ENCODE measurements around the gene ARSA.

The ARSA gene

DNA sequence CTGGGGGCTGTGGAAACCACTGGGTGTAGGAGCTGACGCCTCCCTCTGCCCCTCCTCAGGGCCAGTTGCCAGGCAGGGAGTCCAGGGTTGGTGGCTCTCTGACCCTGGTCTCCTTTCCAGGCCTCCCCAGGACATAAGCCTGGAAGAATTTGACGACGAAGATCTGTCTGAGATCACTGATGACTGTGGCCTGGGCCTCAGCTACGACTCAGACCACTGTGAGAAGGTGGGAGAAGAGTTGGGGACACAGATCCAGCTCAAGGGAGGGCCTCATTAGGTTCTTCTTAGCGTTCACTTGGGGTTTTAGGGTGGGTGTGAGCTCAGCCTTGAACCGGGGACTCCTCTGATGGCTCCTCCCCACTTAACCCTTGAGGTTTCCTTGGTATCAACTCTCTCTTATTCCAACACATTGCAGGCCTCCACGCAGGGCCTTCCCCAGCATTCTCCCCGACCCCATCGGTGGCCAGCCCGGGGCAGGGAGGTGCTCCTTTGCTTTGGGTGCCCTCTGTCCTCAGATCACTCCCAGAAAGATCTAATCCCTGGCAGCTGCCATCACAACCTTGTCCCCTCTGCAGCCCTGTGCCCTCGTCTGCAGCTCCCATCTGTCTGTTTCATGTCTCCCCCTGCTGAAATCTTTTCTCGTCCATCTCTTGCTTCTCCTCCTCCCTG is 26.1 kb downstream of the ARSA start:
- H3K27ac ChIP-seq (ENCODE audit: low read depth, low read length), result no peak overlapping the region
- H3F3A ChIP-seq (ENCODE audit: control insufficient read depth, insufficient read depth), result 0 out of 2 replicates have a peak, but pooled peaks cover 6% of the 10 kb centered on the region
- peaks cover 28% of the 10 kb centered on the region for H3K27me3 ChIP-seq (ENCODE audit: control insufficient read depth, low read length)

GRCh38 chr22:50600967-50601668 is 26.8 kb downstream of the ARSA start:
- Histone ChIP-seq H3F3A (ENCODE audit: control insufficient read depth, insufficient read depth) (0 out of 2 replicates have a peak, but pooled peaks cover 6% of the 10 kb centered on the region), H3K79me2 (ENCODE audit: control insufficient read depth, low read length) (no peaks in the 10 kb centered on the region), H3K27me3 (ENCODE audit: control insufficient read depth, low read length) (peaks cover 27% of the 10 kb centered on the region), H3K9me2 (replicated peaks; ENCODE audit: control insufficient read depth, low read length) (no peaks in the 10 kb centered on the region), H3K4me1 (ENCODE audit: control insufficient read depth, low read length) (peaks cover 7% of the 10 kb centered on the region), H3K4me2 (ENCODE audit: low read length) (peak overlapping the region; percentile 17; the same call in 1 of the 2 replicates), H3K27ac (ENCODE audit: low read depth, low read length) (no peak overlapping the region), H3K4me3 (ENCODE audit: low read length) (no peak overlapping the region), H3K36me3 (ENCODE audit: control insufficient read depth, low read length) (no peaks in the 10 kb centered on the region), H4K20me1 (ENCODE audit: control insufficient read depth, insufficient read depth, low read depth, low read length) (no peaks in the 10 kb centered on the region), H3K9me3 (ENCODE audit: control insufficient read depth, insufficient read depth, low read length) (no peaks in the 10 kb centered on the region)
- TF ChIP-seq EZH2phosphoT487 (IDR thresholded peaks at IDR 0.05; ENCODE audit: borderline replicate concordance, low read length) (no peak), CTCF (IDR thresholded peaks at IDR 0.05; ENCODE audit: low read depth, low read length, poor library complexity, severe bottlenecking) (no peak)

More for the DNA sequence above, 26.1 kb downstream of the ARSA start:
- Histone ChIP-seq H3K4me1 (ENCODE audit: control insufficient read depth, low read length) (peaks cover 7% of the 10 kb centered on the region), H3K9me3 (ENCODE audit: control insufficient read depth, insufficient read depth, low read length) (no peaks in the 10 kb centered on the region), H3K4me3 (ENCODE audit: low read length) (no peak overlapping the region), H3K9me2 (replicated peaks; ENCODE audit: control insufficient read depth, low read length) (no peaks in the 10 kb centered on the region), H3K4me2 (ENCODE audit: low read length) (no peak overlapping the region), H3K79me2 (ENCODE audit: control insufficient read depth, low read length) (no peaks in the 10 kb centered on the region), H4K20me1 (ENCODE audit: control insufficient read depth, insufficient read depth, low read depth, low read length) (no peaks in the 10 kb centered on the region), H3K36me3 (ENCODE audit: control insufficient read depth, low read length) (no peaks in the 10 kb centered on the region)
- TF ChIP-seq EZH2phosphoT487 (IDR thresholded peaks at IDR 0.05; ENCODE audit: borderline replicate concordance, low read length) (no peak), CTCF (IDR thresholded peaks at IDR 0.05; ENCODE audit: low read depth, low read length, poor library complexity, severe bottlenecking) (no peak)

GRCh38 chr22:50600538-50600937 is 27.4 kb downstream of the ARSA start, which contains the start of gene MAPK8IP2:
Gene MAPK8IP2 (plus strand): TSS chr22:50600793. CDS start chr22:50600819, 26 bp downstream.
- no peak within 1 kb of the TSS; the same call in 1 of the 2 replicates for H3K4me3 ChIP-seq (ENCODE audit: low read length)
- H3K4me2 ChIP-seq (ENCODE audit: low read length), result peak within 1 kb of the TSS; percentile 17; the same call in 1 of the 2 replicates
- H3K9me3 ChIP-seq (ENCODE audit: control insufficient read depth, insufficient read depth, low read length), result no peaks in the 10 kb centered on the region
- H3K27ac ChIP-seq (ENCODE audit: low read depth, low read length), result no peak within 1 kb of the TSS
- peaks cover 3% of the 10 kb centered on the region for H3K4me1 ChIP-seq (ENCODE audit: control insufficient read depth, low read length)
- H3K27me3 ChIP-seq (ENCODE audit: control insufficient read depth, low read length), result peaks cover 27% of the 10 kb centered on the region
- TF ChIP-seq CTCF (IDR thresholded peaks at IDR 0.05; ENCODE audit: low read depth, low read length, poor library complexity, severe bottlenecking), result no peak
- TF ChIP-seq EZH2phosphoT487 (IDR thresholded peaks at IDR 0.05; ENCODE audit: borderline replicate concordance, low read length), result no peak
- no peaks in the 10 kb centered on the region for H3K36me3 ChIP-seq (ENCODE audit: control insufficient read depth, low read length)
- no peaks in the 10 kb centered on the region for H3K79me2 ChIP-seq (ENCODE audit: control insufficient read depth, low read length)
- H3F3A ChIP-seq (ENCODE audit: control insufficient read depth, insufficient read depth), result 0 out of 2 replicates have a peak, but pooled peaks cover 6% of the 10 kb centered on the region
- H3K9me2 ChIP-seq (replicated peaks; ENCODE audit: control insufficient read depth, low read length), result no peaks in the 10 kb centered on the region
- no peaks in the 10 kb centered on the region for H4K20me1 ChIP-seq (ENCODE audit: control insufficient read depth, insufficient read depth, low read depth, low read length)
